Adipose tissue (tissue), 3 donors: ENCODE measurements around the gene CDKN2D. TPM values are rescaled to one million over a fixed set of nuclear protein-coding genes. Genes with fewer than 3 reads are reported as not detected.

Experiments
- polyA plus RNA-seq, 3 donors: library from polyadenylated mRNA; stranded (reverse); fragments of 200-250 nt; gene quantifications; one replicate each; pipeline ENCODE4 v1.2.3, GENCODE V29; 2013
- donor health status: healthy with polysubstance abuse.
- donor health status: Bipolar disorder and iron deficiency.
- donor health status: healthy.

Gene CDKN2D
- polyA plus RNA-seq, 3 donors = 6.3 to 24.3 (median 22.2) TPM

Other genes with a start within 250 kb of the CDKN2D start
- 10 to 100 TPM in 1 of 3 donors, 1 to 10 TPM in 2; 7.4 to 15.5 (median 8.7) TPM for gene RAVER1, start 235.4 kb downstream of the CDKN2D start, polyA plus RNA-seq
- 10 to 100 TPM; 19.6 to 44.3 (median 26.0) TPM for gene ICAM3, start 229.4 kb downstream of the CDKN2D start, polyA plus RNA-seq
- 100 to 1,000 TPM in 2 of 3 donors, 10 to 100 TPM in 1; 59.0 to 141 (median 106) TPM for gene TYK2, start 188.4 kb downstream of the CDKN2D start, polyA plus RNA-seq
- gene CDC37, start 165.4 kb downstream of the CDKN2D start, polyA plus RNA-seq = 100 to 1,000 TPM in 2 of 3 donors, 10 to 100 TPM in 1; 99.7 to 305 (median 272) TPM
- gene PDE4A, start 148.4 kb downstream of the CDKN2D start, polyA plus RNA-seq = 10 to 100 TPM in 2 of 3 donors, 1 to 10 TPM in 1; 6.4 to 11.9 (median 10.6) TPM
- 10 to 100 TPM; 26.6 to 50.8 (median 50.0) TPM for gene KEAP1, start 65.6 kb downstream of the CDKN2D start, polyA plus RNA-seq
- under 1 TPM in 2 of 3 donors, not detected in 1; 0.12 to 0.20 TPM for gene S1PR5, start 51.5 kb downstream of the CDKN2D start, polyA plus RNA-seq
- gene ATG4D, start 25.1 kb downstream of the CDKN2D start, polyA plus RNA-seq = 10 to 100 TPM; 12.0 to 23.0 (median 21.5) TPM
- gene KRI1, start 3.0 kb downstream of the CDKN2D start, polyA plus RNA-seq = 10 to 100 TPM; 14.8 to 17.5 (median 15.2) TPM
- gene AP1M2, start 18.3 kb upstream of the CDKN2D start, polyA plus RNA-seq = 10 to 100 TPM in 1 of 3 donors, 1 to 10 TPM in 1, not detected in 1; 5.4 to 37.3 TPM
- gene SLC44A2, start 56.6 kb upstream of the CDKN2D start, polyA plus RNA-seq = 10 to 100 TPM; 32.4 to 68.7 (median 62.9) TPM
- 100 to 1,000 TPM in 1 of 3 donors, 10 to 100 TPM in 2; 51.6 to 116 (median 79.9) TPM for gene ILF3, start 85.4 kb upstream of the CDKN2D start, polyA plus RNA-seq
- 10 to 100 TPM; 50.7 to 96.5 (median 59.4) TPM for gene QTRT1, start 132.5 kb upstream of the CDKN2D start, polyA plus RNA-seq
- gene DNM2, start 149.1 kb upstream of the CDKN2D start, polyA plus RNA-seq = 10 to 100 TPM; 56.5 to 81.6 (median 64.2) TPM